ENCODE results near the gene TMPRSS11D. TPM values are rescaled to one million over a fixed set of nuclear protein-coding genes. Genes with fewer than 3 reads are reported as not detected.

The TMPRSS11D gene
- total RNA-seq, 6 experiments from 2014 or later: not detected

DNA sequence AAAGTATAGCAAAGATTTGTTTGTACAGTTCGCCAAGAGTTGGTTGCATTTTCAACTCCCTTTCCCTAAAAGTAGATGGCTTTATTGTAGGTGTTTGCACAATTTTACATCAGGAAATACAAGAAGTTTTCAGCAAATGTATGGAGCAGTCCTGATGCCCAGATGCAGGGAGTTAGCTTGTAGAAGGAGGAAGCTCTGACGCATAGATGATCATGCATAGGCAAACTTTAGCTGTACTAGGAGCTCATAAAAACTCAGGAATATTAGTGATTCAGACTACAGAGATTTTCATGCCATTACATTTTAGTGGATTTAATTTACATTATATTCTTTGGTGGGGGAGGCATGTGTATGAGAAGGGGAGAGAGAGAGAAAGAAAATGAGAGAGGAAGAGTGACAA is 62.9 kb downstream of the TMPRSS11D start:
- Histone ChIP-seq H3K9me3 (no peaks in the 10 kb centered on the region), H3K36me3 (no peaks in the 10 kb centered on the region), H3K4me3 (no peak overlapping the region), H3K27me3 (no peaks in the 10 kb centered on the region), H3K4me1 (no peaks in the 10 kb centered on the region), H3K27ac (no peak overlapping the region)
- no peak for ATAC-seq
- intact Hi-C loops (cut with DNase I): no loop called here
- no peak for DNase-seq
- TF ChIP-seq, protein P1, sequence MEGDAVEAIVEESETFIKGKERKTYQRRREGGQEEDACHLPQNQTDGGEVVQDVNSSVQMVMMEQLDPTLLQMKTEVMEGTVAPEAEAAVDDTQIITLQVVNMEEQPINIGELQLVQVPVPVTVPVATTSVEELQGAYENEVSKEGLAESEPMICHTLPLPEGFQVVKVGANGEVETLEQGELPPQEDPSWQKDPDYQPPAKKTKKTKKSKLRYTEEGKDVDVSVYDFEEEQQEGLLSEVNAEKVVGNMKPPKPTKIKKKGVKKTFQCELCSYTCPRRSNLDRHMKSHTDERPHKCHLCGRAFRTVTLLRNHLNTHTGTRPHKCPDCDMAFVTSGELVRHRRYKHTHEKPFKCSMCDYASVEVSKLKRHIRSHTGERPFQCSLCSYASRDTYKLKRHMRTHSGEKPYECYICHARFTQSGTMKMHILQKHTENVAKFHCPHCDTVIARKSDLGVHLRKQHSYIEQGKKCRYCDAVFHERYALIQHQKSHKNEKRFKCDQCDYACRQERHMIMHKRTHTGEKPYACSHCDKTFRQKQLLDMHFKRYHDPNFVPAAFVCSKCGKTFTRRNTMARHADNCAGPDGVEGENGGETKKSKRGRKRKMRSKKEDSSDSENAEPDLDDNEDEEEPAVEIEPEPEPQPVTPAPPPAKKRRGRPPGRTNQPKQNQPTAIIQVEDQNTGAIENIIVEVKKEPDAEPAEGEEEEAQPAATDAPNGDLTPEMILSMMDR (IDR thresholded peaks at IDR 0.05): no peak
- no peak for TF ChIP-seq POLR2A (IDR thresholded peaks at IDR 0.05)
- WGBS (ENCODE audit: insufficient coverage, low coverage, low lambda C conversion rate, missing lambda C conversion rate): 81% methylated on average over 2 of the region's 2 CpGs

DNA sequence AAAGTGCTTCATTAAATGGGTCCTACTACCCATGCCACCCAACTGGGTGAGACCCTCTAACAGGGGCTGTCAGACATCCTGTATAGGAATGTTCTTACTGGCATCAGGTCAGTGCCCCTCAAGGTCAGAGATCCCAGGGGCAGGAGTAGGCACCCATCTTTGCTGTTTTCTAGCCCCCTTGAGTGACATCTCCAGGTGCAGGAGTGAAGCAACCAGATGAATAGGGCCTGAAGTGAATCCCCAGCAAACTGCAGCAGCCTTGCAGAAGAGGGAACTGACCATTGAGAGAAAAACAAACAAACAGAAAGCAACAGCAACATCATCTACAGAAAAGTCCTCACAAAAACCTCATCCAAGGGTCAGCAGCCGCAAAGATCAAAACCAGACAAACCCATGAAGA is 73.8 kb downstream of the TMPRSS11D start:
- 91% methylated on average over 1 of the region's 1 CpG for WGBS (ENCODE audit: insufficient coverage, low coverage, low lambda C conversion rate, missing lambda C conversion rate)
- H3K27ac ChIP-seq: no peak overlapping the region
- H3K27me3 ChIP-seq: no peaks in the 10 kb centered on the region
- DNase-seq: no peak
- H3K9me3 ChIP-seq: peaks cover 0 to 4% (median 0%) of the 10 kb centered on the region in 4 donors
- intact Hi-C loops (cut with DNase I): no loop called here
- ATAC-seq: no peak
- no peaks in the 10 kb centered on the region for H3K4me1 ChIP-seq
- H3K4me3 ChIP-seq: no peak overlapping the region
- no peaks in the 10 kb centered on the region for H3K36me3 ChIP-seq
- TF ChIP-seq POLR2A (IDR thresholded peaks at IDR 0.05): no peak

DNA sequence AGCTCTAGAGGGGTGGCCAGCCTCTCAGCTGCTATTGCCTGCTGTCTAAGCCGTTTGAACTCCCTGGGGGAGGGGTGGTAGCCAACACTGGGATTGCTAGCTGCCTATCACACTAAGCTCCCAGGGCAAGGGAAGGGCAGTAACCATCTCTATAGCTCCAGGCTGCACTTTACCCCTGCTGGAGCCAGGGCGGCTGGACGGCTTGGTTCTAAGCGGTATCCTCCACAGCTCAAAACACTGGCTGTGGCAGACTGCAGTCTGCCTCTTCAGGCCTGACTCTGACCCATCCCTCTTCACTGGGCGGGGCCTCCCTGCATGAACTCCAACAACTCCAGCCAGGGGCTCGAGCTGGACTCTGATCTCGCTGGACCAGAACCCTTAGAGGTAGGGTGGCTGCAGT is 74.3 kb downstream of the TMPRSS11D start:
- Histone ChIP-seq H3K4me1 (no peaks in the 10 kb centered on the region), H3K27ac (no peak overlapping the region), H3K4me3 (no peak overlapping the region), H3K27me3 (no peaks in the 10 kb centered on the region), H3K36me3 (no peaks in the 10 kb centered on the region), H3K9me3 (peaks cover 0 to 4% (median 0%) of the 10 kb centered on the region in 4 donors)
- DNase-seq (no peak), ATAC-seq (no peak)
- no peak for TF ChIP-seq POLR2A (IDR thresholded peaks at IDR 0.05)
- TF ChIP-seq, protein P1 (IDR thresholded peaks at IDR 0.05): no peak
- WGBS (ENCODE audit: insufficient coverage, low coverage, low lambda C conversion rate, missing lambda C conversion rate): 33% methylated on average over 1 of the region's 7 CpGs
- intact Hi-C loops (cut with DNase I): no loop called here

DNA sequence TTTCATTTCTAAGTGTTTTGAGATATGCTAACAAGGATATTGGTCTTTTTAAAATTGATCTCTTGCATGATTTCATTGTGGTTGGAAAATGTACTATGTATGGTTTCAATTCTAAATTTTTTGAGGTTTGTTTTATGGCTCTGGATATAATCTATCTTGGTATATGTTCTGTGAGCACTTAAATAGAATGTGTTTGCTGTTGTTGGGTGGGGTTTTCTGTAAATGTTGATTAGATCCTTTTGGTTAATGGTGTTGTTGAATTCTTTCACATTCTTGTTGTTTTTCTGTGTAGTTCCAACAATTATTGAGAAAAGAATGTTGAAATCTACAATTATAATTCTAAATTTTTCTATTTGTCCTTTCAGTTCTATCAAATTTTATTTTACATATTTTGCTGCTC is 87.0 kb downstream of the TMPRSS11D start:
- no peaks in the 10 kb centered on the region for H3K4me1 ChIP-seq
- intact Hi-C loops (cut with DNase I): no loop called here
- TF ChIP-seq POLR2A (IDR thresholded peaks at IDR 0.05): no peak
- TF ChIP-seq, protein P1 (IDR thresholded peaks at IDR 0.05): no peak
- no peaks in the 10 kb centered on the region for H3K9me3 ChIP-seq
- H3K27ac ChIP-seq: no peak overlapping the region
- DNase-seq (no peak), ATAC-seq (no peak)
- H3K36me3 ChIP-seq: no peaks in the 10 kb centered on the region
- H3K27me3 ChIP-seq: no peaks in the 10 kb centered on the region
- no peak overlapping the region for H3K4me3 ChIP-seq

DNA sequence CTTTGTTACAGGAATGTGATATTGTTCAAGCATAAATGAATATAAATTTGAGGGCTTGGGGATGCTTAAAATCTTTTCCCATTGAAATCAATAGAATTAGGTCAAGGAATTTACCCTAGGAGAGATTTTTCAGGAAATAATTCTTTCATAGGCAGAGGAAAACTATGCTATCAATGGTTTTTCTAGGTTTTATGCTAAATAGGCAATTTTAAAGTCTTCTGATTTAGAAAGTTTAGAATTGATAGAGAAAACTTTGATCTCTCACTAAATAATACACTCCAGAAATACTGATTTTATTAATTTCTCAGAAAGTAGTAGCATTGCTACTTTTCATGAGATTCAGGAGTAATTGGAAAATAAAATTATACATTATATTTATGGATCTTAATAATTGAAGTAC is 93.1 kb downstream of the TMPRSS11D start:
- no peak for ATAC-seq
- Histone ChIP-seq H3K27ac (no peak overlapping the region), H3K9me3 (no peaks in the 10 kb centered on the region), H3K4me3 (no peak overlapping the region), H3K27me3 (no peaks in the 10 kb centered on the region), H3K4me1 (no peaks in the 10 kb centered on the region), H3K36me3 (no peaks in the 10 kb centered on the region)
- TF ChIP-seq, protein P1 (IDR thresholded peaks at IDR 0.05): no peak
- TF ChIP-seq POLR2A (IDR thresholded peaks at IDR 0.05): no peak
- no peak for DNase-seq
- intact Hi-C loops (cut with DNase I): no loop called here

Measured in right lobe of liver (tissue), 6 donors.